ENCODE results near the gene C1orf56.

- TF ChIP-seq CTCF (IDR thresholded peaks at IDR 0.05) (no peak), CEBPB (IDR thresholded peaks at IDR 0.05) (no peak), MAFK (IDR thresholded peaks at IDR 0.05; ENCODE audit: partially characterized antibody) (no peak), HDAC2 (IDR thresholded peaks at IDR 0.05) (no peak), REST (IDR thresholded peaks at IDR 0.05) (no peak), RFX5 (IDR thresholded peaks at IDR 0.05) (no peak), MYC (IDR thresholded peaks at IDR 0.05; ENCODE audit: borderline replicate concordance, low read length) (no peak)
Measured at GRCh38 chr1:151009674-151010345, 37.7 kb upstream of the C1orf56 start.
